Hematopoietic multipotent progenitor cell treated with erythropoietin and hydrocortisone succinate and interleukin-3 and kit ligand, for 6 days (in vitro differentiated cells): ENCODE data around the gene ERBB4.

ENCODE experiments used
- DNase-seq: peaks from one replicate; pipeline ENCODE4 v3.0.0-alpha.2; 2015

Gene ERBB4

GRCh38 chr2:211368467-211368866, 1170.1 kb downstream of the ERBB4 start:
- DNase-seq: no peak

- no peak for DNase-seq
Observed at GRCh38 chr2:211367711-211368110, 1170.9 kb downstream of the ERBB4 start.

- no peak for DNase-seq
Observed at GRCh38 chr2:211367293-211367692, 1171.3 kb downstream of the ERBB4 start.

- DNase-seq: no peak
Observed at GRCh38 chr2:211364911-211365310, 1173.7 kb downstream of the ERBB4 start.

GRCh38 chr2:211361383-211361782, 1177.2 kb downstream of the ERBB4 start:
- no peak for DNase-seq

GRCh38 chr2:211359347-211359746, 1179.3 kb downstream of the ERBB4 start:
- no peak for DNase-seq

GRCh38 chr2:211358504-211358903, 1180.1 kb downstream of the ERBB4 start:
- no peak for DNase-seq

- DNase-seq: no peak
Observed at GRCh38 chr2:211354481-211354880, 1184.1 kb downstream of the ERBB4 start.

GRCh38 chr2:211351987-211352386, 1186.6 kb downstream of the ERBB4 start:
- DNase-seq: no peak

GRCh38 chr2:211349031-211349430, 1189.6 kb downstream of the ERBB4 start:
- DNase-seq: no peak

- DNase-seq: peak; percentile 2
Observed at GRCh38 chr2:211347328-211347727, 1191.3 kb downstream of the ERBB4 start.

- no peak for DNase-seq
Observed at GRCh38 chr2:211344289-211344688, 1194.3 kb downstream of the ERBB4 start.

GRCh38 chr2:211333377-211333776, 1205.2 kb downstream of the ERBB4 start:
- DNase-seq: no peak

GRCh38 chr2:211331736-211332135, 1206.9 kb downstream of the ERBB4 start:
- DNase-seq: no peak

- no peak for DNase-seq
Observed at GRCh38 chr2:211329882-211330281, 1208.7 kb downstream of the ERBB4 start.

- no peak for DNase-seq
Observed at GRCh38 chr2:211329421-211329820, 1209.2 kb downstream of the ERBB4 start.

GRCh38 chr2:211328126-211328525, 1210.5 kb downstream of the ERBB4 start:
- DNase-seq: no peak
